IPS DF 19.7 (cell line): ENCODE data around the gene C9orf43.
A peak's percentile ranks its signal among the peaks of the same experiment; 100 is the strongest.
"Not testable (repeated sequence)": the region's sequence is repeated elsewhere in the genome, so short reads cannot be mapped to it uniquely, and the experiment has no call there.

Experiments
- DNase-seq: peaks from one replicate; pipeline ENCODE4 v3.0.0-alpha.2; 2013; ENCODE audit warnings: low read depth, low spot score

The C9orf43 gene, protein sequence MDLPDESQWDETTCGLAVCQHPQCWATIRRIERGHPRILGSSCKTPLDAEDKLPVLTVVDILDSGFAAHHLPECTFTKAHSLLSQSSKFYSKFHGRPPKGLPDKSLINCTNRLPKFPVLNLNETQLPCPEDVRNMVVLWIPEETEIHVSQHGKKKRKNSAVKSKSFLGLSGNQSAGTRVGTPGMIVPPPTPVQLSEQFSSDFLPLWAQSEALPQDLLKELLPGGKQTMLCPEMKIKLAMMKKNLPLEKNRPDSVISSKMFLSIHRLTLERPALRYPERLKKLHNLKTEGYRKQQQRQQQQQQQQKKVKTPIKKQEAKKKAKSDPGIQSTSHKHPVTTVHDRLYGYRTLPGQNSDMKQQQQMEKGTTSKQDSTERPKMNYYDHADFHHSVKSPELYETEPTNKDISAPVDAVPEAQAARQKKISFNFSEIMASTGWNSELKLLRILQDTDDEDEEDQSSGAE

DNA sequence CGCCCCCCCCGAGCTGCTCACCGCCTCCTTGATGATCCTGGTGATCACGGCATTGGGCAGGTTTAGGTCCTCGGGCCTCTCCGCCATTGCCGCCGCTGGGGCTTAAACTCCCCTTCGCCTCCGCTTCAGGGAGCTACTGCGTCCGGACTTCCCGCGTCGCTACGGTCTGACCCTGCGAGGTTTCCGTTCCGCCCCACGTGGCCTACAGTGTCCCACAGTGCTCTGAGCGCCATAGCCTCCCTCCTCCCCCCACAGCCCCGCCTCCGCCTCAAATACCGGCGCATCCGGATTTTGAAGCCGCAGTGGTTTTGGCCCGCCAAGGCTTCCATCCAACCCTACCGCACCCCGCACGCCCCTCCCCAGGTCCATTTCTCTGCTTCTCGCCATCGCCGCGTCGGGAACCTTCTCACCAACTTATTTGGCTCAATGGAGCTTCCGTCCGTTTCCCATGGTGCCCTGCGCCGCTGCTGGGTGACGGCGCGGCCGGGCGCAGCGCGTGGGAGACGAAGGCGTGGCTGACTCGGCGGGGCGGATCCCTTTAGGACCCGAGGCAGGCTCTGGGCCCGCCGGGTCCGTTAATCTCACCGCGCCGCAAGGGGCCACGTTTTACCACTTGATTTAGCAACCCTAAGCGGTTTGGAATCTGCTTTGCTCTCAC is at the start of gene C9orf43, which contains the start of gene POLE3:
C9orf43 (plus strand) TSS at position 541 of the 658 bp plus-strand sequence. CDS start 2,747 bp downstream, outside the sequence.
POLE3 (minus strand) TSS at position 469 of the 658 bp plus-strand sequence; CDS start at position 87, 382 bp downstream.
- peak; percentile 73 for DNase-seq

DNA sequence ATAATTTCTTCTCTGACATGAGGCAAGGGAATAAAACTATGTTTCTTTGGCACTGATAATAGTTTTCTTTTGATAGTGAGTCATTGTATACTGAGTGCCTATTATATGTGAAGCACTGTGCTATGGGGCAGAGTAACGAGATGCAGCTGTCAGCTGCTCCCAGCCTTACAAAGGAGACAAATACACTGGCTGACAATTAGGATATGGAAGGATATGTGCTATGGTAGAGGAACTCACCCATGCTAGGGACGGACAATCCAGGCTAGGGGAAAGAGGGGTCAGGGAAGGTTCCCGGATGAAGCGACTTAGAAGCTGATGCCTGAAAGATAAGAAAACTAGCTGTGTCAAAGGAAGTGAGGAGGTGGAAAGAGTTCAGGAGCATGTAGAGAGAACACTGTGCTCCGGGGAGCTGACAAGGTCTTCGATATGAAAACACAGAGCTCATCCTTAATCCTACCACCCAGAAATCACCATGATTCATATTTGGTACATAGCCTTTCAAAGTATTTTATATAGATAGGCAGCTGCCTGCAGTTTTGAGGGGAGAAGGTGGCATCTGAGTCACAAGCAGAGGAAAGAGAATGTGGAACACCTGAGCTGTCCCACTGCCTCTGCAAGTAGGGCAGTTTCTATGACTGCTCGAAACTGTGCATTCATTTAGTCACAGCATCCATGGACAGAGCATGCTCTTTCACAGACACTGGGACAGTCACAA is 49.1 kb upstream of the C9orf43 start:
- no peak for DNase-seq

DNA sequence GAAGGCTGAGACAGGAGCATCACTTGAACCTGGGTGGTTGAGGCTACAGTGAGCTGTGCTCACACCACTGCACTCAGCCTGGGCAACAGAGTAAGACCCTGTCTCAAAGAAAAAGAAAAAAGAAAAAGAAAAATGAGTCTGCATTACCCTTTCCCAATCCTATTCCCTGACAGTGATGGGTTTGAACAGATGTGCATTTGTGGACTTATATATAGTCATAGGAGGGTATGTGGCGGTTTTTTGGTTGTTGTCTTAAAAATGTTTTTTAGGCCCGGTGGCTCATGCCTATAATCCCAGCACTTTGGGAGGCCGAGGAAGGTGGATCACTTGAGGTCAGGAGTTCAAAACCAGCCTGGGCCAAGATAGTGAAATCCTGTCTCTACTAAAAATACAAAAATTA is 47.2 kb upstream of the C9orf43 start:
- DNase-seq, result no peak

DNA sequence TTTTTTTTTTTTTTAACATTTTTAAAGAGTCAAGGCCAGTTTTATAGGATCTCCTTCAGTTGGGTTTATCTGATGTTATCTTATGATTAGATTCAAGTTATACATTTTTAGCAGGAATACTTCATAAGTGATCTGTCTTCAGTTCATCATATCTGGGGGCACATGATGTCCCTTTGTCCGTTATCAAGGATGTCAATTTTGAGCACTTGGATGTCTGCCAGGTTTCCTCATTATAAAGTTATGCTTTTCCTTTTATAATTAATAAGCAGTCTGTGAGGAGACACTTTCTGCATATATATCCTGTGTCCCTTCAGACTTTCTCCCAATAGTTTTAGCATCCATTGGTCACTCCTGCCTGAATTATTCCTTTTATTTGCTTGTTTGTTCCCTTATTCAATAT is 45.6 kb upstream of the C9orf43 start:
- DNase-seq, result no peak

DNA sequence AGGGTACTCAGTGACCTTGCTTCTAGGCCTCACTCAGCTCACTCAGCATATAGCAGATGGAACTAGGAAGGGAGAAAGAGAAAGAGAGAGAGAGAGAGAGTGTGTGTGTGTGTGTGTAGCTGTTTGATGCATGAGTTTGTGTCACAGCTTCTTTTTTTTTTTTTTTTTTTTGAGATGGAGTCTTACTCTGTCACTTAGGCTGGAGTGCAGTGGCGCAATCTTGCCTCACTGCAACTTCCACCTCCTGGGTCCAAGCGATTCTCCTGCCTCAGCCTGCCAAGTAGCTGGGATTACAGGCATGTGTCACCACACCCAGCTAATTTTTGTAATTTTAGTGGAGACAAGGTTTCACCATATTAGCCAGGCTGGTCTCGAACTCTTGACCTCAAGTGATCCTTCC is 44.9 kb upstream of the C9orf43 start:
- not testable (repeated sequence) for DNase-seq

DNA sequence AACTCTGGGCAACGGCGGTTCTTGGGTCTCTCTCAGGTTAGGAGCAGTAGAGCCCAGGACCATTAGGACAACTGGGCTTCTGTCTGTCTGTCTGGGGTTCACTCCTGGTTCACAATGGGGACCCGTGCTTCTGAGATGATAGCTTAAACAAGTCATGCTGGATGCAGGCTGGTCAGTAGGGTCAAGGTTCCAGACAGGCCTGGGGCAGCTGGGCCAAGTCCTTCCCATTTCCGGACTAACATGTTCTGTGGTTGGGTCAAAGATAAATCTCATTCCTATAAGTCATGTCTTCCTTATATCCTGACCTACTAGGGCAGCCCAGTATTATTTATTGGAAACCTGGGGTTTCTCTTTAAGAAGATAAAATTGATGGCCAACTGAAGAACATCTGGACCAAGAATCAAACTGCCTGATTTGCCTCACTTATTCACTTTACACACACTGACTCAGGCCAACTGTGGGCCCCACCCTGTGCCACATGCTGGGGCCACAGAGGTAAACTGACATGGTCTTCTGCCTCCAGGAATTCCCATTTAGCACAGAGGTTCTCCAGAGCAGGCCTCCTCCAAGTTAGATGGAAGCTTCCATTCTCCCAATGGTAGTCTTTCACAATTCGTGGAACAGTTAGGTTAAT is 42.1 kb upstream of the C9orf43 start:
- DNase-seq, result no peak

DNA sequence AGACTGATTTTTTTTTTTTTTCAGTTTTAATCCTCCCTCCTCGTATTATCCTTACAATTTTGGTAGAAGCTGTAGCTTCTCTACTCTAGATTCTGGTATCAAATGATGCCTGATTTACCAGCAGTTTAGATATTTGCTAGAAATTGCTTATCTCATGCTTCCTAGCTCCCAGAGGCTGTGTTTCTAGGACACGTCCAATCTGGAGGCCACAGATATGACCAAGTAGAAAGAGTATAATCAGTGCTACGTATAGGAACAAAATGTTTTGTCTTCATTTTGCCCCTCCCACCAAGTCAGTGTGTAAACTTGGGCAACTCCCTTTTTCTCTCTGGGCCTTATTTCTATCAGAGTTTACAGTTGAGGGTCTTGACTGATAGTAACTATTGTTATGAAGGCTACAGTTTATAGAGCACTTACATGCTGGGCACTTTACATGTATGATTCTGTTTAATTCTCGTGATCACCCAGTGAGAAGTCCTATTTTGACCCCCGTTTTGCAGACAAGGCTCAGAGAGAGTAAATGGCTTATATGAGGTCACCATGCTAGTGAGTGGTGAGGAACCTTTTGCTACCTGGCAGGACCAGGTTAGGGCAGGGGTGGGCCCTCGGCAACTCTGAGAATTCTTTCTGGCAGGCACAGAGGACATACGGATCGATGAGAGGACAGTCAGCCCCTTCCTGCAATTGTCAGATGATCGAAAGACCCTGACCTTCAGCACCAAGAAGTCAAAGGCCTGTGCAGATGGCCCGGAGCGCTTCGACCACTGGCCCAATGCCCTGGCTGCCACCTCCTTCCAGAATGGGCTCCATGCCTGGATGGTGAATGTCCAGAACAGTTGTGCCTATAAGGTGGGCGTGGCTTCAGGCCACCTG is 41.3 kb upstream of the C9orf43 start:
- no peak for DNase-seq

DNA sequence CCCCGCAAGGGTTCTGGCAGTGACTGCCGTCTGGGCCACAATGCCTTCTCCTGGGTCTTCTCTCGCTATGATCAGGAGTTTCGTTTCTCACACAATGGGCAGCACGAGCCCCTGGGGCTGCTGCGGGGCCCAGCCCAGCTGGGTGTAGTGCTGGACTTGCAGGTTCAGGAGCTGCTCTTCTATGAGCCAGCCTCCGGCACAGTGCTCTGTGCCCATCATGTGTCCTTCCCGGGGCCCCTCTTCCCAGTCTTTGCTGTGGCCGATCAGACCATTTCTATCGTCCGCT is 40.7 kb upstream of the C9orf43 start:
- DNase-seq, result no peak

DNA sequence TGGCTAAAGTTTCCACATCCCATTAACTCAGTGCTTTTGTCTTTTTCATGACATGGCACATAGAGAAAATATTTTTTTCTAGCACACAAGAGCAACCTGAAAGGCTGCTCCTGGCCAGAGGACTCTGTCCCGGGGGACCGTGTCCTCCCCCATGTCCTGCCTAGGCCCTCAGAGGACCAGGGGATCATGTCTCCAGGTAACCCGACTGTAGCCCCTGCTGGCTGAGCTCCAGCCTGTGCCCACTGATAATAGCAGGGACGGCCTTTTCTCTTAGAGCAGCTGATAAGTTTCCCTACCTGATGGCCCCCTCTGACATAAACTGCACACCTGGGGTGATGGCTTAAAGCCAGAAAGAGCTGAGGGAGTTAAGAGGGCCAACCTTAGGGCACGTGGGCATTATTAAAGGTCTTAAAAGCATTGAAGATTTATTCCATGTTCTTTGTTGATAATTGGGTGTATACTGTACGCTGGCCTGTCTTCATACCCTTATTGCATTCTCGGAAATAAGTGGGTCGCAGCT is 39.7 kb upstream of the C9orf43 start:
- no peak for DNase-seq

DNA sequence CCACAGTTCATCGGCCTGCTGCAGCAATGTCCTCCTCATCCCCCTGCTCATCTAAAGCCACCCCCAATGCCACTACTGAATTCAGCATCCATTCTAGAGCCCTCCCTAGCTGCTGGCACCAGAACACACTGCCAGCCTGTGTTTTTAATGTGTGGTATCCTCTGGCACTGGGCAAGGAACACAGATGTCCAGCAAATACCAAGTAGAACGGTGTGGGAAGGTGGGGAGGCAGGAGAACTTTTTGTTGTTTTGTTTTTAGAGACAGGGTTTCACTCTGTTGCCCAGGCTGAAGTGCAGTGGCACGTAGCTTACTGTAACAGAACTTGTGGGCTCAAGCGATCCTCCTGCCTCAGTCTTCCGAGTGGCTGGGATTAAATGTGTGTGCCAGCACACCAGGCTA is 38.5 kb upstream of the C9orf43 start:
- no peak for DNase-seq

DNA sequence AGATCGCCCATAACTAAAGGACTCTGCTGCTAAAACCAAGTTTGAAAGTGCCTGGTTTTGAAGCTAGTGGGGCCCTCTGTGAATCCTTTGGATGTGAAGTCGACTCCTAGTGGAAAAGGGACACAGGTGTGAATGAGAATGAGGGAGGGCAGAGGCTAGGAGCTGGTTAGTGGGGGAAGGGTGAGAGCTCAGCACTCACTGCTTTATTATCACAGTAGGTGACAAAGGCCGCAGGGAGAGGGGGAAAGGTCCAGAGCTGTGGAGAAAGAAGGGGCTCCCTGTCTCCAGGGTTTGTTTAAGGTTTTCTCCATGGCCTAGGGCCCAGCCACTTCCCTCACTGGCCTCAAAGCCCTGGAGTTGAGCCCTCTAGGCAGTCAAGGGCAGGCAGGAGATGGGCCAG is 37.3 kb upstream of the C9orf43 start:
- DNase-seq, result no peak

DNA sequence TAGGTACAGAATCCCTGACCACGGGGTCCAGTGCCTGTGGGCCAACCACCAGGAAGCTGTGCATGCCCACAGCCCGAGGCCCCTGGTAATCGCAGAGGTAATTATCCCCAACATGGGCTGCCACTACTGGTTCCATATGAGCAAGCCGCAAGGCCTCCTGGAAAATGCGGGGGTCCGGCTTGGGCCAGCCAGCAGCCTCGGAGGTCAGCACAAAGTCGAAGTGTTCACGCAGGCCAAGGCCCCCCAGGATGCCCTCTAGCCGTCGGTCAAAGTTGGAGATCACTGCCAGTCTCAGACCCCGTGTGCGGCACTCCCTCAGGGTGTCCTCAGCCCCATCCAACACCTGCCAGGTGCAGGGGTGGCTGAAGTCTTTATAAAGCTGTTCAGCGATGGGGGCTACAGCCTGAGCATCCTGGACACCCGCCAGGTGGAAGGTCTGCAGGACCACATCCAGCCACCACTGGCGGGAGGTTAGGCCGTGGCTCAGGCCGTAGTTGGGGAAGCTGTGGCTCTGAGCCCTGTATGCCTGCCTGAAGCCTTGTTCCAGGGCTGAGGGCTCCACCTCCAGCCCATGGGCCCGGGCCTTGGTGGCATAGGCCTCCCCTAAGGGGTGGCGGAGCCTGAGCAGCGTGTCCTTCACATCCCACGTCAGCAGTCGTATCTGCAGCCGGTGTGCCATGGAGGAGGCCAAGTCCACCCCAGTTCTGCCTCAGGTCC is 36.7 kb upstream of the C9orf43 start:
- DNase-seq, result no peak

DNA sequence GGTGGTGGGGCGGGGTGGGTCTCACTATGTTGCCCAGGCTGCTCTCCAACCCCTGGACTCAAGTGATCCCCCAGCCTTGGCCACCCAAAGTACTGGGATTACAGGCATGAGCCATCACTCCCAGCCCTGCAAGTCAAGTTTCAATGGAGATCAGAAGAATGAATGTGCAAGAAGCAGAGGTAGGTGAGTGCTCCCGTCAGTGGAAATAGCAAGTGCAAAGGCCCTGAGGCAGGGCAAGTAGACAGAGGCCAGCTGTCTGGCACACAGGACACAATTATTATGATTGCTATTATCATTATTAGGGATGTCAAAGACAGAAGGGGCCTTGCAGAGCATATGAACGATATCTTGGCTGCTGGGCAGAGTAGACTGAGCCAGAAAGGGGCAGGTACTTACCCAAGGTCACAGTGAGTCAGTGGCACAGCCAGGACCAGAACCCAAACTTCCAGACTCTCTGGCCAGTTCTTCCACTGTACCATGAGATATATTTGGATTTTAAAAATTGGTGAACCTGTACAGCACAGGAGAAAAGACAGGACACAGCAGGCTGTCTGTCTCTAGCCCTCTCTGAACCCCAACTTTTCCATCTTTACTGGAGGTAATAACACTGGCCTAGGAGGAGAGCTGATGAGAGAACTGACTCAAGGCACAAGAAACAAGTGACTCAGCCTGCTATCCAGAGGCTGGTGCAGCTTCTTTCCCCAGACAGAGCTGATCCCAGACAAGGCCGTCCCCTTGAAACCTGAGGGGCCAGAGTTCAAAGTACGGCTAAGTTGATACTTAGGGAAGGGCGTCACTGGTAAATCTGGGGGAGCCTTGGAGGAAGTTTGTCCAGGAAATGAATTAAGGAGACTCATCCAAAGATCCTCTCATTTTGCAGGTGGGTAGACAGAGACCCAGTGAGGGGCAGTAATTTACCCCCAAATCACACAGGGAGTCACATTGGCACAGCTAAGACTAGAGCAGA is 35.2 kb upstream of the C9orf43 start:
- DNase-seq, result no peak

DNA sequence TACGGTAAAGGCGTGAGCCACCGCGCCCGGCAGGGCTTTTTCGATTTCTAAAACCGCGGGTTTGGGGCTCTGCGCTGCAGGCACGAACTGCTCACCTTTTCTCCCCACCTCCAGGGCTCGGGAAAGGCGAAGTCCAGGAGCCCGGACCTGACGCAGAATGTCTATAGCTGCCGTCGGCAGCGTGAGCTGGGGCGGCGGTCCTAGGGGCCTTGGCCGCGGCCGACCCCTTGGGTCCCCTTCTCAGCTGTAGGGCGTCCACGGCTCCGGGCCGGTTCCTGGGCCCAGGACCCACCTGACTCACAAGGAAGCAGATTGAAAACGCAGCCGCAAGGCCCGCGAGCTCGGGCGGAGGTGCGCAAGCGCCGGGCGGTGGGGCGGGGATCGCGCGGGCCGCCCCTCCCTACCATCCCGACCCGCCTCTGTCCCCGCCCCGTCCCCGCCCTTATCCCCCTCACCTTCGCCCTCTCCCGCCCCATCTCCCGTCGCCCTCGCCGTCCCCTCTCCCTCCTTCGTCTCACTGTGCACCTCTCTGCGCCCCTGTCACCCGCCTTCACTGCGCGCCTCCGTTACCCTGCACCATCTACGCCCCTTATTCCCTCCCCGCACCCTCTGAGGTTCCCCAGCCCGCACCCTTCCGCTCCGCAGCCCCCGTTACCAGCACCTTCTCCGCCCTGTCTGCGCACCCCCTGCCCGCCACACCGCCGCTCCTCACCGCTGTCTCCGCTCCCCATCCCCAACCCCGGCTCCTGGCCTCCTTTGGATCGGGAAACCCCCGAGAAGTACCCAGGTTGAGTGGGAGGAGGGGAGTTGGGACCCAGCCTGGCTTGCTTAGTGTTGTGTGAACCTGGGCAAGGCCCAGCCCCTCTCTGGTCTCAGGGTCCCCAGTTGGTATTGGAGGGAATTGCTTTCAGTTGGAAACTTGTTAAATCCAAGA is 33.6 kb upstream of the C9orf43 start, which contains the start of gene HDHD3:
HDHD3 (minus strand) TSS at position 353 of the 934 bp plus-strand sequence. CDS start 2,632 bp downstream, outside the sequence.
- no peak for DNase-seq

DNA sequence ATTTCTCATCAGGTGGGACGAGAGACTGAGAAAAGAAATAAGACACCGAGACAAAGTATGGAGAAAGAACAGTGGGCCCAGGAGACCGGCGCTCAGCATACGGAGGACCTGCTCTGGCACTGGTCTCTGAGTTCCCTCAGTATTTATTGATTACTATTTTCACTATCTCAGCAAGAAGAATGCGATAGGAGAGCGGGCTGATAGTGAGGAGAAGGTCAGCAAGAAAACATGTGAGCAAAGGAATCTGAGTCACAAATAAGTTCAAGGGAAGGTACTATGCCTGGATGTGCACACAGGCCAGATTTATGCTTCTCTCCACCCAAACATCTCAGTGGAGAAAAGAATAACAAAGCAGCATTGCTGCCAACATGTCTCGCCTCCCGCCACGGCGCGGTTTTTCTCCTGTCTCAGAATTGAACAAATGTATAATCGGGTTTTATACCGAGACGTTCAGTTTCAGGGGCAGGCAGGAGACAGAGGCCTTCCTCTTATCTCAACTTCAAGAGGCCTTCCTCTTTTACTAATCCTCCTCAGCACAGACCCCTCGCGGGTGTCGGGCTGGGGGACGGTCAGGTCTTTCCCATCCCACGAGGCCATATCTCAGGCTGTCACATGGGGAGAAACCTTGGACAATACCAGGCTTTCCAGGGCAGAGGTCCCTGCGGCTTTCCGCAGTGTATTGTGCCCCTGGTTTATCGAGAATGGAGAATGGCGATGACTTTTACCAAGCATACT is 31.3 kb upstream of the C9orf43 start:
- DNase-seq, result not testable (repeated sequence)

DNA sequence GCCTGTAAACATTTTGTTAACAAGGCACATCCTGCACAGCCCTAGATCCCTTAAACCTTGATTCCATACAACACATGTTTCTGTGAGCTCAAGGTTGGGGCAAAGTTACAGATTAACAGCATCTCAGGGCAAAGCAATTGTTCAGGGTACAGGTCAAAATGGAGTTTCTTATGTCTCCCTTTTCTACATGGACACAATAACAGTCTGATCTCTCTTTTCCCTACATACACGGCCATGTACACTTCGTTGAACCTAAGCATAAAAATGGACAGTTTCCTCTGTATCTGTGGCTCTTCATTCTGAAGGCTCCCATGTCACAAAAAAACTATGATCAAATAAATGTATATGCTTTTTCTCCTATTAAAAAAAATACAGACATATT is 30.7 kb upstream of the C9orf43 start:
- not testable (repeated sequence) for DNase-seq

DNA sequence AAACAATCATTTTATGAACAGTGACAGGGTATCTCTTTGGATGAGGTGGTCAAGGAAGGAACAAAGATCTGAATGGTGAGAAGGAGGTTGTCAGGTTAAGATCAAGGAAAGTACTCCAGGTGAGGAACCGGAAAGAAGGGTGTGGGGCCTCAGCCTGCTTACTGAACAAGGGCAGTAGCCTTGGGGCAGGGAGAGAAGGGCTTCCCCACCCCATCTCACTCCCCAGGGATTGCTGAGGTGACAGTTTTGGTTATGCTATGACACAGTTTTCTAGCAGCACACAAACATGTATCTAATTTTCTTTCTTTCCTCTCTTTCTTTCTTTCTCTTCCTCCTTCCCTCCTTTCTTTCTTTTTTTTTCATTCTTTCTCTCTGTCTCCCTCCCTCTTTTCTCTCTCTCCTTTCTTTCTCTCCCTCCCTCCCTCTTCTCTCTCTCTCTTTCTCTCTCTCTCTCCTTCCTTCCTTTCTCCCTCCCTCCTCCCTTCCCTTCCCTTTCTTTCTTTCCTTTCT is 29.6 kb upstream of the C9orf43 start:
- no peak for DNase-seq
